ENCODE data around the gene SMURF2.
"Not testable (repeated sequence)": the region's sequence is repeated elsewhere in the genome, so short reads cannot be mapped to it uniquely, and the experiment has no call there.

The SMURF2 gene

GRCh38 chr17:64596988-64597387, 65.1 kb downstream of the SMURF2 start:
- no peak for DNase-seq

GRCh38 chr17:64596439-64596838, 65.7 kb downstream of the SMURF2 start:
- DNase-seq, result no peak

GRCh38 chr17:64591944-64592343, 70.2 kb downstream of the SMURF2 start:
- no peak for DNase-seq

GRCh38 chr17:64585146-64585545, 77.0 kb downstream of the SMURF2 start:
- no peak for DNase-seq

GRCh38 chr17:64583038-64583437, 79.1 kb downstream of the SMURF2 start:
- DNase-seq, result no peak

- no peak for DNase-seq
These were observed 81.5 kb downstream of the SMURF2 start for GRCh38 chr17:64580384-64581315.

GRCh38 chr17:64579917-64580316, 82.2 kb downstream of the SMURF2 start:
- DNase-seq, result no peak

- not testable (repeated sequence) for DNase-seq
These were observed 85.1 kb downstream of the SMURF2 start for GRCh38 chr17:64577025-64577424.

GRCh38 chr17:64575431-64575830, 86.7 kb downstream of the SMURF2 start:
- no peak for DNase-seq

GRCh38 chr17:64574646-64575045, 87.5 kb downstream of the SMURF2 start:
- no peak for DNase-seq

GRCh38 chr17:64573214-64573613, 88.9 kb downstream of the SMURF2 start:
- DNase-seq, result no peak

- DNase-seq, result no peak
These were observed 89.4 kb downstream of the SMURF2 start for GRCh38 chr17:64572682-64573154.

GRCh38 chr17:64571746-64572145, 90.4 kb downstream of the SMURF2 start:
- DNase-seq, result no peak

- no peak for DNase-seq
These were observed 96.5 kb downstream of the SMURF2 start for GRCh38 chr17:64565563-64565962.

GRCh38 chr17:64564098-64564497, 98.0 kb downstream of the SMURF2 start:
- no peak for DNase-seq

- DNase-seq, result no peak
These were observed 106.8 kb downstream of the SMURF2 start for GRCh38 chr17:64555281-64555680.

GRCh38 chr17:64554028-64554637, 108.0 kb downstream of the SMURF2 start:
- no peak for DNase-seq

GRCh38 chr17:64551461-64551860, 110.6 kb downstream of the SMURF2 start:
- DNase-seq, result no peak

GRCh38 chr17:64547319-64547718, 114.8 kb downstream of the SMURF2 start:
- no peak for DNase-seq

- DNase-seq, result no peak
These were observed 115.4 kb downstream of the SMURF2 start for GRCh38 chr17:64546716-64547115.

- no peak for DNase-seq
These were observed 117.4 kb downstream of the SMURF2 start for GRCh38 chr17:64544742-64545141.

- DNase-seq, result no peak
These were observed 121.9 kb downstream of the SMURF2 start for GRCh38 chr17:64540118-64540776.

GRCh38 chr17:64538508-64539130, 123.5 kb downstream of the SMURF2 start:
- no peak for DNase-seq
